ENCODE data around the gene RFLNA.

DNA sequence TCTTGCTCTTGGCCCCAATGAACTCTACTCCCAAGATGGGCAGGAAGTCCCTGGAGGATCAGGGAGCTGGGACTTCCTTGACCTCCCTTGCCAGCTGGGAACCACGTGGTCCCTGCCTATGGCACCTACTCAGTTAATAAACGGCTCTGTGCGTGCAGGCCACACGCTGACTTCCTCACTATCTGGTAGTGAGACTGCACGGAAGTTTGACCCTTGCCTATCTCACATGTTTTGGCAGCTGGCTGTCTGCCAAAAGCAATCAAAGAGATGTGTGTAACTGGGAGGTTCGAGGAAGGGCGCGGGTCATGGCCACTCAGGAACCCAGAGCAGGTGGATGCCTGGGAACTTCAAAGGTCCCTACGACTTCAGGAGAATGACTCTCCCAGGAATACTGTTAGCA lies 57.9 kb downstream of the RFLNA start:
- TF ChIP-seq, protein P1, sequence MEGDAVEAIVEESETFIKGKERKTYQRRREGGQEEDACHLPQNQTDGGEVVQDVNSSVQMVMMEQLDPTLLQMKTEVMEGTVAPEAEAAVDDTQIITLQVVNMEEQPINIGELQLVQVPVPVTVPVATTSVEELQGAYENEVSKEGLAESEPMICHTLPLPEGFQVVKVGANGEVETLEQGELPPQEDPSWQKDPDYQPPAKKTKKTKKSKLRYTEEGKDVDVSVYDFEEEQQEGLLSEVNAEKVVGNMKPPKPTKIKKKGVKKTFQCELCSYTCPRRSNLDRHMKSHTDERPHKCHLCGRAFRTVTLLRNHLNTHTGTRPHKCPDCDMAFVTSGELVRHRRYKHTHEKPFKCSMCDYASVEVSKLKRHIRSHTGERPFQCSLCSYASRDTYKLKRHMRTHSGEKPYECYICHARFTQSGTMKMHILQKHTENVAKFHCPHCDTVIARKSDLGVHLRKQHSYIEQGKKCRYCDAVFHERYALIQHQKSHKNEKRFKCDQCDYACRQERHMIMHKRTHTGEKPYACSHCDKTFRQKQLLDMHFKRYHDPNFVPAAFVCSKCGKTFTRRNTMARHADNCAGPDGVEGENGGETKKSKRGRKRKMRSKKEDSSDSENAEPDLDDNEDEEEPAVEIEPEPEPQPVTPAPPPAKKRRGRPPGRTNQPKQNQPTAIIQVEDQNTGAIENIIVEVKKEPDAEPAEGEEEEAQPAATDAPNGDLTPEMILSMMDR (IDR thresholded peaks at IDR 0.05; ENCODE audit: low read depth, low read length), result no peak
- TF ChIP-seq EZH2phosphoT487 (IDR thresholded peaks at IDR 0.05; ENCODE audit: low read depth), result no peak
